SHP77 treated with DMSO at 0.1 percent for 48 hours (cell line): ENCODE results near the gene UNCX.

Experiments used
- DNase-seq: peaks from one replicate; lab custom pipeline; 2025; lab: John Stamatoyannopoulos, UW

UNCX gene

DNA sequence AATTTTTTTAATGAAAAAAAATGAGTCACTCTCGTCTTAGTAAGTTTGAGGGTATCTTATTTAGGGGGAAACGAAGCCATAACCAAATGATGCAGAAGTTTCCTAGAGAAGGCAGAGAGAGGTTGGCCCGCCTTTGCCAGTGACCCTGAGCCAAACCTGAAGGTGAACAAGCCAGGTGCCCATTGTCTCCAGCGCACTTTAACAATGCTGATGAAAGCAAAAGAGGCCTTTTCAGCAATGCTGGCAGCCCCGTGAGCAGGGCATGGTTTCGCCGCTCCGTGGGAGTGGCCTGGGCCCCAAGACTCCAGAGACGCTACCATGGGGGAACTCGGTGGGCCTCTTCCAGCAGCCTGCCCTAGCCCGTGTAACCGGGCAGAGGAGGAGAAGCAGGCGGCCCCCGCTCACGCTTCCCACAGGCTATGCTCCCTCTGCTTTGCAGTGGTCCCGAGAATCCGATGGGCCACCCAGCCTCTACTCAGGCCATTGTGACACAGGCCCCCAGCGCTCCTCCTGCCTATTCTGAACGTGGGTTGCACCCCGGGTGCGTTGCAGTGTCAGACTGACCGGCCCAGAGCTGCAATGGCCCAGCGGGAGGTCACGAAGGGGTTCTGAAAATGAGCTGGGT lies 14.0 kb upstream of the UNCX start:
- no peak for DNase-seq

DNA sequence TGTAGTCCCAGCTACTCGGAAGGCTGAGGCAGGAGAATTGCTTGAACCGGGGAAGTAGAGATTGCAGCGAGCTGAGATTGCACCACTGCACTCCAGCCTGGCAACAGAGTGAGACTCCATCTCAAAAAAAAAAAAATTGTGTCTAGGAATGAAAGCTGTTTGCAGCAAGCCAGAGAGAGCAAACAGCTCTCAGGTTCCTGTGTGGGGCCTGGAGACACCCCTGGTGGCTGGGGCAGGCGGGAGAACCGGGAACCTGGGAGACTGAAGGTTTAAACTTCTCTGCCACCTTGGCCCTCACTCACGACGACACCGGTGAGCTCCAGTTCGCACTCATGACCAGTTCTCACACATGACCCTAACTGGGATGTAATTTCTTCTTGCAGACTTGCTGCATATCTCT lies 13.2 kb upstream of the UNCX start:
- no peak for DNase-seq

DNA sequence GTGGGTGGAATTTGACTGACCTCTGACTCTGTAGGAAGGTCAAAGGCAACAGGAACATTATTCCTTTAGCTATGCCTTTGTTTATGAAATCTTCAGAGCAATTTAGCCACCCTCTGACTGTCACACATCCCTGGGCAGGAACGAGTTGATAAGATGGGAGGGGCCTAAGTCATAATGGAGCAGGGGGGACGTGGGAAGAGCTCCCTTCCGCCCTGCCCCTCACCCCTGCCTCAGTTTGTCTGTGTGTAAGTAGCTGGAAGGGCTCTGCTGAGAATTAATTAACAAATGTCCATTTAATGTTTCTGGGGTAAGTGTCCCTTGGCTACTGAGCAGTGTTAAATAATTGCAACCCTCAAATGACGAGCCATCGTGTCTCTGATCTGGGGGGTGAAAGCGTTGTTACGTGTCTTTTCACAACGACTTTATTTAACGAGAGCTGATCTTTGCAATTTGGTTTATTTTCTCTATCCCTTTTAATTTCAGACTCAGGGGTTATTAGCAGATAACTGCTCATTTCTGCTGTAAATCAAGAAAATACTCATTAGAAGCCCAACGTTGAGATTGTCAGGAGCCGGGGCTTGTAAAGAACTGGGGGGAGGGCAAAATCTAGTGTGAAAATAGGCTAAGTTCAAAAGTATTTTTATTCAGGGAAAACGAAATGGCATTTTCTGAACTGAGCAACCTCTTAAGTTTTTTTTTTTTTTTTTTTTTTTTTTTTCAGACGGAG lies 12.5 kb upstream of the UNCX start:
- DNase-seq = no peak

DNA sequence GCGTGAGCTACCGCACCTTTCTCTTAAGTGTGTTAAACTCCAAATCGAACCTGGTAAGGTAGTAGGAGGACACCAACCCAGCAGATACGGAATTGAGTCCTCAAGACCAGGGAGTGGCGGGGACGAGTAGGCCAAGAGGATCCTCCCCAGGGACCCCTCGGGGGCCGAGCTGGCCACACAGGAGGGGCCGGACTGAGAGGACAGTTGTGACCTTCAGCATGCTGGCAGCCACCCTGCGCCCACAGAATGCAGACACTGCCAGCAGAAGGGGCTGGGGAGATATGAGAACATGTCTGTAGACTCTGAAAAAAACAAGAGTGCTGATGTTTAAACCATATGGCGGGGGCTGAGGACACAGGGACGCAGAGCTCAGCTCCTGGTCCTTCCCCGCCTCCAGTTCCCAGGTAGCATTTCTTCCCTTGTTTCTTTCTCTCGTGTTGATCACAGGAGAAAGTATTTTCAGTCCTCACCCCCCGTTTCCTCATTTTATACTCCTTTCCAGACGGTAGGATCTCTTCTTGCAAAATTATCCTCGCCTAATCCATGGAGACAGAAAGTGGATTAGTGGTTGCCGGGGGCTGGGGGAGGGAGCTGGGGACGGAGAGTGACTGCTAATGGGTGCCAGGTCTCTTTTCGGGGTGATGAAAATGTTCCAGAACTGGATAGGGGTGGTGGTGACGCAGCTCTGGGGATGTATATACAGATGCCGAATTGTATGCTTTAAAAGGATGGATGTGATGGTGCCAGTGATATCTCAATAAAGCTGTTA lies 11.5 kb upstream of the UNCX start:
- DNase-seq = no peak

DNA sequence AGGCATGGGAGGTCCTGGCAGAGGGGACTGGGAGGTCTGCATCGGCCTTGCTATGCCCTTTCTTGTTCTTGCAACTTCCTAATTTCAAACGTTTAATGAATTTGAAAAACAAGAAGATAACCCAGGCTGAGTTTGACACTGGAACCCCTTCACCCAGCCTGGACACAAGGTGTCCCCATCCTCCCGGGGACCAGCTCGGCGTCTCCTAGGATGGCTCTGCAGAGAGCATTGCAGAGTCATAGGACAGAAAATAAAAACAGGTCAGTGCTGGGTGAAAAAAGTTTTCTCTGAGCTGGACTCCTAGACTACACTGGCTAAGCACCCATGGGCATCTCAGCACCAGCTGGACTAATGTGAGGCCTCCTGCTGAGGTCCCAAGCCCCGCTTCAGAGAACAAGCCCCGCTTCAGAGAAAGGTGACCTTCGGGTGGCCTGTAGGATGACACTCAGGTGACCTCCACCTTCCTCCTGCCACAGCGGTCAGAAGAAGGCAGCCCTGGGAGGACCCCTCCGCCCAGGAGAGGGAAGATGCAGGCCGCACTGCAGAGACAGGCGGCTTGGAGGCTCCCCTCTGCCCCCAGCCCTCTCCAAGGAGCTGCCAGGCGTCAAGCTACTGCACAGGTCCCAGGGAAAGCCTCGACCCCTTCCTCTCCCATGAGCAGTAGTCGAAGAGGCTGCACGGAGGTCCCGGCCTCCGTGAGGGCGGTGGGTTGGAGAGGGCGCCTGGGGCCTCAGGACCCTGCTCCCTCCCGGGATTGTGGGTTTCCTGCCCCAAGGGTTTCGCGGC lies 9.3 kb upstream of the UNCX start:
- no peak for DNase-seq

DNA sequence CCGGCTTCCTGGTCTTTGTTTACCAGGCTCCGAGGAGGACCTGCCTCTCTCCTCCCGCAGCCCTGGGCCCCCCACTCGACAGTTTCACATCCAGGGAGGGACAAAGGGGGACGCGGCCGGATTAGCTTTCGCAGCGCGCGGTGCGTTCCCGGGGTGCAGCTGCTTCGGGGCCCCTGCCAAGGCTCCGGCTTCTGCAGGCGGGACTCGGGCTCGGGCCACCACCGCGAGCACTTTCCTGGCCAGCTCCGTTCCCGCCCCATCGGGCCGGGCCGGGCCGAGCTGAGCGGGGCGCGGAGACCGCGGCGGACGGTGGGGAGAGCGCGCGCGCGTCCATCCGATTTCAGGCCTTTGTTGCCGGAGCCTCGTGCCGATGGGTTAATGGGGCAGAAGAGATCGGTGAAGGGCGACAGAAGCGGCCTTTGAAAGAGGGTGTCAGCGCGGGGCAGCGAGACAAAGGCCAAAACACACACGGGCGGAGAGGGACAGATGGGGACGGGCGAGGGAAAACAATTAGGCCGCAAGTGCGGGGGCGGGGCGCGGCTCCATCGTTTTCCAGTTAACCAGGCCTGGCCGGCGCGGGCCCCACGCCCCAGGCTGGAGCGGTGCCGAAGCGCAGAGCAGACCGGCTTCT lies 8.5 kb upstream of the UNCX start:
- DNase-seq = no peak

DNA sequence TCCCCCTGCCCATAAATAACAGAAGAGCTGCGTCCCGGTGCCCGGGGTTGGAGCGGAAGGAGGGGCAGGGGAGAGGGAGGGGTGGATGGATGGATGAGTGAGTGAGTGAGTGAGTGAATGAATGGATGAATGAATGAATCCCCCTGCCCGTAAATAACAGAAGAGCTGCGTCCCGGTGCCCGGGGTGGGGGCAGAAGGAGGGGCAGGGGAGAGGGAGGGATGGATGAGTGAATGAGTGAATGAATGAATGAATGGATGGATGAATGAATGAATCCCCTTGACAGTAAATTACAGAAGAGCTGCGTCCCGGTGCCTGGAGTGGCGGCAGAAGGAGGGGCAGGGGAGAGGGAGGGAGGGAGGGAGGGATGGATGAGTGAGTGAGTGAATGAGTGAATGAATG lies 7.6 kb upstream of the UNCX start:
- no peak for DNase-seq

DNA sequence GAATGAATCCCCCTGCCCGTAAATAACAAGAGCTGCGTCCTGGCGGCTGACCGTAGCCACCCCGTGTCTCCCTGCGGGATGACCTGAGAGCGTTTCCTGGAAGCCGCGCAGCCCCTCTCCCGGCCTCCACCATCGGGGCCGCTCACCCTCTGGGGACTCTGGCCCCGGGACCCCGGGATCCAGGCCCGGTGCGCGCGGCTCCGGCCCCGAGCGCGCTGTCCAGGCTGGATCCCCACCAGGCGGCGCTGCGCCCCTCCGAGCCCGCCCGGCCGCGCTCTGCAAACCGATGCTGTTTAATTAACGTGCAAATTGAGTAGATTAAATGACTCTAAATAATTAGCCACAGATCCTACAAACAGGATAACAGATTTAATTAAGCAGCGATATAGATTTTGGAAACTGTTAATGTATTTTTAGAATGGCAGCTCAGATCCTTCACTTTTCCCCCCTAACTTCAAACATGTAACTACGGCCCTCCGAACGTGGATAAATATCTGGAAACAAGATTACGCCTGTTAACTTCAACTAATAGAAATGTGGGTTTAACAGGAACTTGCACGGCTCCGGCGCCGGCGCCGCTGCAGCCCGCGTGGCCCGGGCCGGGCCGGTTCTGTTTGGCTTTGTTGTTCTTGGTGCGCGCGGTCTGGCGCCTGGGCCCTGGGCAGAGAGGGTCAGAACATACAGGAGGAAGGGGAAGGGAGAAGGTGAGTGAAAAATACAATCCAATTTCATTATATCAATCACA lies 7.1 kb upstream of the UNCX start:
- no peak for DNase-seq

DNA sequence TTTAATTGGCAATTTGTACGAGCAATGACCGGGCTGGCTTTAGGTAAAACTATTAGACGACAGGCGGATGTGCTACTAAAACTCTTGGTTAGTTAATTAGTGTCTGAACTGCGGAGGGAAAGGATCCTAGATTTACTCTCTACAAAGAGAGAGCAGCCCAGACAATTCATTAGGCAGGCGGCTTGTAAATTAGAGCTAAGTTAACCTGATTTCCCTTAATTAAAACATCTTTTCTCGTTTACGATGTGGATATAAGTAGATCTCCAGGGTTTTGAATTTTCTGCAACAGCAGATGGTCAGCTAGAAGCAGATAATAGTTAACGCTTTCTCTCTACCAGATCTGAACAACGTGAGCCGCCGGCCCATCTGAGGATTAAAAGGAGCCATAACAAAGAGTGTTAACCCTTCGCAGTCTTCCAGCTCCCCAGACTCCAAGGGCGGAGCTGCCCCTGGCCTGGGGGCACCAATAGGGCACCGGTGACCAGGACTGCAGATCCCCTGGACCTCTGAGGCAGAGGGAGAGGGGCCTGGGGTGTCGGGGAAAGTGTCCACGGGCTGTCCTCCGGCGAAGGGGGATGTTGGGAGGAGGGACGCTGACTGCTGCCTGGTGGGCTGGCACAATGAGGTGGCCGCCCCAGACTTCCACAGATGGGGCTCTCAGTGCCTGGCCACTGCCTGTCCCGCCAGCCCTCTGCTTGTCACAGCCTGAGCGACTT lies 6.3 kb upstream of the UNCX start:
- no peak for DNase-seq

DNA sequence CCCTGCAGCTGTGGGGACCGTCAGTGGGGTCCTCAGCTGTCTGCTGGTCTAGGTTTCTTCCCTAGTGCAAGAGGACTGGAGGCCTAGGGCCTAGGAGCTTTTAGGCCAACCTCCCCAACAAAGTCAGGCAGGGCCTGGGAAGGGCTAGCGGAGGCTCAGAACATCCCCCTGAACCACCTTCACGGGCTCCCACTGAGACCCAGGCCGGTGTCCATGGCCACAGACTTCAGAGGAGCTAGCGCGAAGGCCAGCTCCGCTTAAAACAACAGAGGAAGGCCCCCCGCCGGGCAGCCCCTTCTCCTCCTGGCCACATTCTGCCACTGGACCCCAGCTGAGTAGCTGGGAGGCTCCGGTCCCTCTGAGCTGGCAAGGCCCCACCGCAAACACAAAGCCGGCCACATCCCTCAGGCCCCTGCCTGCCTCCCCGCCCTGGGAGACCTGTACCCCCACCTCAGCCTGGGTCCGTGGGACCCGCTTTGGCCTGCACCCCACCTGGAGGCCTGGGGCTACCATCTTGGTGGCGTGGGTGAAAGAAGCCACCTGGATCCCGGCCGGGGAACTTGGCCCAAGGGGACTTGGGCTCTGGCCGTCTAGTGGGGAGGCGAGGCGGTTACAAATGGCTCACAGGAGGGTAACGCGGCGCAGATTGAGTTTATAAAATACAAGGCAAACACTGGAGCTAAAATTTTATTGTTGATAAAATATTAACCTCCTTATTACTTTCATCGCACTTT lies 5.4 kb upstream of the UNCX start:
- DNase-seq = no peak

DNA sequence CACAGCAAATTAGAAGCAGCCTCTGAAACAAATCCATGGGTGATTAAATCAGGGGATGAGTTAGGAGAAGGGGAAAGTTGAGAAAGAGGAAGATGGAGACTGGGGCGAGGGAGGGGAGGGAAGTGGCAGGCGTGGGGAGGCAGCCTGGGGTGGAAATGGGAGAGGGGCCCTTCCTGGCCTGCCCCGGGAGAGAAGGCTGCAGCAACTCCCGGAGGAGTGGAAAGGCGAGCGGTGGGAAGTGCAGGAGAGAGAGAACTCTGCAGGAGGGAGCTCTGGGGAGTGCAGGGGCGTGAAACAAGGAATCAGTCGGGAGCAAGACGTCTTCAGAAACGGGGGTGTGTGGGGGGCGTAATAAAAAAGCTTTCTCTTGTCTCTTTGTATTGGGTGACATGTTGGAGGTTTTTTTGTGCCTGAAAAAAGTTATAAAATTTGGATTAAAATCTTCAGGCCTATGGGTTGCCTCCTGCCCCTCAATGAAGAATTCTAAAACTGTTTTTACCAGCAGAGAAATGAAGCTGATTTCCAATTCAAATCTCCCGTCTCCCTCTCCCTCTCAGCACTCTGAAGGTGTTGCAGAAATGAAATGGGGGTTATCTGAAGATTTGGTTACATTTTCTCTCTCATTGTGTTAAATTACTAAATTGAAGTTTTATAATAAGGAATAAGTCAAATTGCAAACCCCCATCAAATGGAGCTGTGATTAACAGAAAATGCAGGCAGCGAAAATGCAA lies 4.7 kb upstream of the UNCX start:
- no peak for DNase-seq

DNA sequence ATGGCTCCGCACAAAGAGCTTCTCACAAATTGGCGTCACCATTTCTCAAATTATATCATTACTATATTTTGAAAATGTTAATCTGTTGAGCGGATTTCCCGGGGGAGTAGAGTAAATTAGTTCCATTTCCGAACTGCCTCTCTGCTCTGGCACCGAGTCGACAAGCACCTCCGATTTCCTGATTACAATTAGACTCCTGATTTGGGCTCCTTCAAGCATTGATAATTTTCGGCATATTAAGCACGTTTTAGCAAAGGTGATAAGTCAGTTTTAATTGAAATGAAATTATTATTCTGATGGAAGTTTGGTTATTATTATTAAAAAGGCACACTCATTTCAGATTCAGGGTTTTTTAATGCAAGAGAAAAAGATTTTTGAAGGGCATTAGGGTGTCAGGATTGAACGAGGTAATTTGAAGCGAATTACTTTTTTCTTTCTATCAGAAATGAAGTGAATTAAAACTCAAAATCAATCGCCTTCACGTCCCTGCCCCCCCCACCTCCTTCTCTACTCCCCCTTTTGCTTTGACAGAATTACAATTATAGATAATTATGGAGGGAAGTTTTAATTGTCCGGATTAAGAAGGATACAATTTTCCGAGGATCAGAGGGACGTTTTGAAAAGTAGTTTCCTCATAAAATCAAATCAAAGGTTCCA lies 4.0 kb upstream of the UNCX start:
- no peak for DNase-seq

DNA sequence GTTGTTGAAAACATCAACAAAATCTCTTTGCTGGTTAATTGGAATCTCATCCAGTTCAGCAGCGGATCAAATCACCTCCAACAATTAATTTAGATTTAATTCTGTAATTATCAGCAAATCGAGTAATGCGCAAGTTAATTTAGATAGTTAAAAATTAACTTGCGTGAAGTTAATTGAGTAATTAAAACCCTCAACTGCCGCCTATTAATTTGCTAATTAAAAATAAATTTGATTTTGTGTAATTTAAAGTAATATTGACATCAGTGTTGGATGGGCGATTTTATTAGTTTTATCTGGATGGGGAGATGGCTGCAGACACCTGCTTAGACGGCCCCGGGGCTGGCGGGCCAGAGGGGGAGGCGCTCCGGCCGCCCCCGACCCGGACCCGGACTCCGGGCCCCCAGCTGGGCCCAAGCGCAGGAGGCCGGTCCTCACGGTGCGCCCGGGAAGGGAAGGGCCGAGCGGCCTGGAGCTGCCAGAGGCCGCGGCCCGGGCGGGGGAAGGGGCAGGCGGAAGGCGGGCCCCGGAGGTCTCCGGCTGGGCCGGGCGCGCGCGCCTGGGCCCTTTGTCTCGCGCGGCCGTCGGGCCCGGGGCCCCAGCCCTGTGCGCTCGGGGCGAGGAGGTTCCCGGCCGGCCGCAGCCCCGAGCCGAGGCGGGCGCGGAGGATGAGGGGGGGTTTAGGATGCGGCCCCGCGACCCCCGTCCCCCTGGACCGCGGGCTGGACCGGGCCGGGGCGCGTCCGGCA lies 3.3 kb upstream of the UNCX start:
- DNase-seq = no peak

DNA sequence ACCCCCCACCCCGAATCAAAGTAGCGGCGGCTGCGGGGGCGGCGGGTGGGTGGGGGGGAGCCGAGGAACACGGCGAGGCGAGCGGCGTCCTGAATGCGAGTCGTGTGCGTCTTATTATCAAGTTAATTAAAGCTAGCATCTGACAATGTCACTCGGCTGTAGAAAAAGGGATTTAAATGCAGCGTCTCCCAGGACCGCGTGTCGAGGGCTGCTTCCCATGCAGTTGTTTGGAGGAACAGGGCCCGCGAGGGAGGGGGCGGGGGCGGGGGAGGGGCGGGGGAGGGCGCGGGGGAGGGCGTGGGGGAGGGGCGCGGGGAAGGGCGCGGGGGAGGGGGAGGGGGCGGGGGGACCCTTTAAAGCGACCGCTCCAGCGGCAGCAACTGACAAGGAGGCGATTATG lies 2.7 kb upstream of the UNCX start:
- DNase-seq = no peak

DNA sequence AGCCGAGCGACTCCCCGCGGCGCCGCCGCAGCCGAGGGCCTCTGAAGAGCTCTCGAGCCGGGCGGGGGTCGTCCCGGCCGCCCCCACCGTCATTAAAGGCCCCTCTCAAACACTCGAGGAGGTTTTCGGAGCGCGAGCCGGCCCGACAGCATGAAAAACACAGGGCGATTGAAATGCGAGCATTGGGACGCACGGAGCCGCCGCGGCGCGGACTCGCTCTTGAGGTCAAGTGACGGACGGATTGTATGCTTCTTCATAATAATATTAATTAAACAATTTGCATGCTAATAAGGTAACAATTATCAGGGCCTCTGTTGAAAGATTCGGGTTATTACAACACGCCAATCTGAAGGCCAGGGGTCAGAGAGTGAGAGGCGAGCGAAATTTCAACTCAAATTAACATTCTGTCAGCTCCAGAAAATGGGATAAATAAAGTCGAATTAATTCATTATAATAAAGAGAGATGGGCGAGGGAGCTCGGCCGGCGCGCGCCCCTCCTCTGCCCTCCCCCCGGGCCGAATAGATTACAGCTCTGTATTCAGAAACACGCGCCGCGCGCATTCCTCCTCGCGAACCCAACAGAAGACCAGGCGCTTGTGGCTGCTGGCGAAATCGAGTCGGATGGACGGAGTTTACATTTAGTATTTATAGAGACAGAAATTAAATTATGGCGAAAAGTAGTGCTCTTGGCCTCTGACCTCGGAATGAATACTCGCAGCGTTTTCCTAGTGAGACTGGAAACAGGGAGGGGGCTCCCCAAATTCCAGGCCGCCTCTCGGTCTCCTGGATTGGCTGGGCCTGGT lies 2.1 kb upstream of the UNCX start:
- no peak for DNase-seq

DNA sequence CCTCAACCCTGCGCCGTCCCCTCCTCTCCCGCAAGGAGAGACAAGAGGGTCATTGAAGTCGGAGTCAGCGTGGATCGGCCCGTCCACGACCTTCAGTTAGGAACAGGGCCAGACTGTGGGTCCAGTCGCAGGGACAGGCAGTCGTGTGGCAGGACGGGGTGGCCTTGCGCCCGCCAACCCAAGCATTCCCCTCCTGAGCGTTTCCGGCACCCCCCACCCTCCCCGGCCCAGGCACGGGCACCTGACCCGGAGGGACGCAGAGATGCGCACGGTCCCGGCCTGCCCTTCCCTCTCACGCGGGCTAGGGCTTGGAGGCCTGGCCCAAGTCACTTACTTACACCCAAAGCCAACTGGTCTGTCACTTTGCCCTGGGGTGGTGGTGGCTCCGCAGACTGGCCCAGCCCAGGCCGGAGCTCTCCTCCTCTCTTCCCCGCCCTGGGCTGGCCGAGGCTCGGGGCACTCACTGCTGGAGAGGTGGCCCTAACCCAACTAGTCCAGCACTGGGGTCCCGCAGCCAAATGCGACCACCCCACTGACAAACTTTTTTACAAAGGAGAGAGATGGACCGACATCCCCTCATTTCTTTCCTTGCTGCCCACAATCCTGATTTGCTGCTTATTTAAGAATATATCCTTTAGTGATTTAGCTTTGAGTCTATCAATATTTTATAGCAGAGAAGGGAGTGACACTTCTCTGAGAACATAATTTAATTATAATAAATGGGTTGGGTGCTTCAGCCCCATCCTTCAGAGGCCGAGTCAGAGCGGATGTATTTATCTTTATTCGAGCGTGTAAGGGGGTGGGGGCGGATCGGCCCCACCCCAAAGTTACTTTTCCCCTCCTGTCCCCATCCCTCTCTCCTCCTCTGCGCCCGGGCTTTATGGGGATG lies 1.2 kb upstream of the UNCX start:
- DNase-seq = no peak
